A673 (cell line): Measurements from ENCODE around the gene GRIPAP1. TPM values are rescaled to one million over a fixed set of nuclear protein-coding genes. Genes with fewer than 3 reads are reported as not detected.

ENCODE experiments used
- BruUV-seq: library from RNA; stranded (reverse); fragments of 400-500 nt; replicated peaks from 2 replicates; lab custom pipeline; 2021; lab: Mats Ljungman, UMichigan
- CTCF ChIA-PET: fragments of 300-600 bp; sonication (Branson Sonifier 250); formaldehyde crosslinking; loops from one replicate; lab custom pipeline; 2022; ENCODE audit warnings: antibody characterized with exemption; lab: Charles Lee
- POLR2A ChIA-PET: fragments of 300-600 bp; sonication (Branson Sonifier 250); formaldehyde crosslinking; loops from one replicate; lab custom pipeline; 2022; ENCODE audit warnings: antibody characterized with exemption; ENCODE audit not compliant: low non-redundant PET; lab: Charles Lee
- DNase-seq: peaks from one replicate; pipeline ENCODE4 v3.0.0-alpha.2; 2015; ENCODE audit warnings: low spot score
- H3K27ac ChIP-seq: fragments of 200-600 bp; sonication (generic); 2 replicates; pipeline ENCODE4 v1.5.1; 2016; ENCODE audit warnings: mixed run types, low read depth, mild to moderate bottlenecking, mixed read lengths, antibody characterized with exemption, low read length; ENCODE audit not compliant: poor library complexity, severe bottlenecking
- H3K27me3 ChIP-seq: fragments of 200-600 bp; sonication (generic); replicated peaks from 2 replicates; pipeline ENCODE4 v1.6.1; 2017; ENCODE audit warnings: mixed run types, low read depth, mild to moderate bottlenecking, mixed read lengths, antibody characterized with exemption, low read length; ENCODE audit not compliant: insufficient read depth, poor library complexity
- H3K36me3 ChIP-seq: fragments of 200-600 bp; sonication (generic); 2 replicates; pipeline ENCODE4 v1.6.1; 2016; ENCODE audit warnings: mixed run types, mild to moderate bottlenecking, mixed read lengths, antibody characterized with exemption, low read length; ENCODE audit not compliant: insufficient read depth, poor library complexity, severe bottlenecking
- H3K4me1 ChIP-seq: fragments of 200-600 bp; sonication (generic); 2 replicates; pipeline ENCODE4 v1.6.1; 2017; ENCODE audit warnings: mixed run types, mild to moderate bottlenecking, mixed read lengths, antibody characterized with exemption, low read length; ENCODE audit not compliant: insufficient read depth, poor library complexity, severe bottlenecking
- H3K4me3 ChIP-seq: fragments of 200-600 bp; sonication (generic); 2 replicates; pipeline ENCODE4 v1.5.1; 2016; ENCODE audit warnings: low read depth, mixed run types, mild to moderate bottlenecking, mixed read lengths, low read length; ENCODE audit not compliant: poor library complexity, severe bottlenecking
- H3K9me3 ChIP-seq: fragments of 200-600 bp; sonication (generic); 2 replicates; pipeline ENCODE4 v1.6.1; 2016; ENCODE audit warnings: mixed run types, low read depth, mild to moderate bottlenecking, mixed read lengths, antibody characterized with exemption, low read length; ENCODE audit not compliant: poor library complexity, severe bottlenecking
- EZH2 ChIP-seq: fragments of 200-600 bp; sonication (generic); IDR thresholded peaks from 2 replicates; pipeline ENCODE4 v1.6.1; 2017; ENCODE audit warnings: borderline replicate concordance, low read depth, mild to moderate bottlenecking, mixed read lengths, antibody characterized with exemption, low read length; ENCODE audit not compliant: poor library complexity, severe bottlenecking
- intact Hi-C: fragments of 100-400 bp; cut with micrococcal nuclease; formaldehyde crosslinking; loops from one replicate; pipeline ENCODE4 v1.10.0; 2022; ENCODE audit not compliant: unreplicated experiment
- total RNA-seq: library from RNA; stranded (reverse); gene quantifications from 2 replicates; pipeline ENCODE4 v1.2.3, GENCODE V29; 2021
- TF ChIP-seq, protein P1 (sequence below): fragments of 300-800, 200-600 bp; sonication (generic); conservative IDR thresholded peaks from 2 replicates; pipeline ENCODE4 v1.5.1; 2017; ENCODE audit warnings: low read depth, mild to moderate bottlenecking, antibody characterized with exemption, low read length, moderate library complexity, mixed read lengths

Gene GRIPAP1
- total RNA-seq, 1 experiment from 2014 or later, result 64.0 TPM

GRCh38 chrX:48974574-48974973, 27.5 kb downstream of the GRIPAP1 start:
- Histone ChIP-seq H3K4me3 (no peak overlapping the region), H3K27me3 (no peaks in the 10 kb centered on the region), H3K27ac (no peak overlapping the region), H3K9me3 (no peaks in the 10 kb centered on the region), H3K36me3 (peaks cover 7% of the 10 kb centered on the region), H3K4me1 (peaks cover 13% of the 10 kb centered on the region)
- ChIA-PET CTCF (interaction anchor here (0.6 kb wide), 1 partner anchor 20 kb away, joined by 3 read pairs; no protein-coding TSS in a partner anchor), POLR2A (no interaction called here)
- TF ChIP-seq EZH2, result no peak
- TF ChIP-seq, protein P1, sequence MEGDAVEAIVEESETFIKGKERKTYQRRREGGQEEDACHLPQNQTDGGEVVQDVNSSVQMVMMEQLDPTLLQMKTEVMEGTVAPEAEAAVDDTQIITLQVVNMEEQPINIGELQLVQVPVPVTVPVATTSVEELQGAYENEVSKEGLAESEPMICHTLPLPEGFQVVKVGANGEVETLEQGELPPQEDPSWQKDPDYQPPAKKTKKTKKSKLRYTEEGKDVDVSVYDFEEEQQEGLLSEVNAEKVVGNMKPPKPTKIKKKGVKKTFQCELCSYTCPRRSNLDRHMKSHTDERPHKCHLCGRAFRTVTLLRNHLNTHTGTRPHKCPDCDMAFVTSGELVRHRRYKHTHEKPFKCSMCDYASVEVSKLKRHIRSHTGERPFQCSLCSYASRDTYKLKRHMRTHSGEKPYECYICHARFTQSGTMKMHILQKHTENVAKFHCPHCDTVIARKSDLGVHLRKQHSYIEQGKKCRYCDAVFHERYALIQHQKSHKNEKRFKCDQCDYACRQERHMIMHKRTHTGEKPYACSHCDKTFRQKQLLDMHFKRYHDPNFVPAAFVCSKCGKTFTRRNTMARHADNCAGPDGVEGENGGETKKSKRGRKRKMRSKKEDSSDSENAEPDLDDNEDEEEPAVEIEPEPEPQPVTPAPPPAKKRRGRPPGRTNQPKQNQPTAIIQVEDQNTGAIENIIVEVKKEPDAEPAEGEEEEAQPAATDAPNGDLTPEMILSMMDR, result no peak
- DNase-seq, result no peak
- BruUV-seq, result no TSS peak
- intact Hi-C loops, result no loop called here

- peaks cover 7% of the 10 kb centered on the region for H3K36me3 ChIP-seq
- no peak overlapping the region for H3K27ac ChIP-seq
- DNase-seq, result no peak
- ChIA-PET CTCF (no interaction called here), POLR2A (no interaction called here)
- no peaks in the 10 kb centered on the region for H3K9me3 ChIP-seq
- no peak for TF ChIP-seq EZH2
- TF ChIP-seq, protein P1, result no peak
- no peaks in the 10 kb centered on the region for H3K27me3 ChIP-seq
- no peak overlapping the region for H3K4me3 ChIP-seq
- intact Hi-C loops, result no loop called here
- peaks cover 13% of the 10 kb centered on the region for H3K4me1 ChIP-seq
- TSS peak; percentile 67 for BruUV-seq
Observed at GRCh38 chrX:48974033-48974432, 28.0 kb downstream of the GRIPAP1 start.

- no peaks in the 10 kb centered on the region for H3K9me3 ChIP-seq
- H3K4me1 ChIP-seq, result peaks cover 13% of the 10 kb centered on the region
- POLR2A ChIA-PET, result interaction anchor here (0.6 kb wide), 1 partner anchor 12 kb away, joined by 3 read pairs; no protein-coding TSS in a partner anchor
- peak; percentile 68 for DNase-seq
- peak overlapping the region; percentile 45 for H3K4me3 ChIP-seq
- CTCF ChIA-PET, result interaction anchor here (0.8 kb wide), 1 partner anchor 14 kb away, joined by 4 read pairs; no protein-coding TSS in a partner anchor
- no peak for TF ChIP-seq EZH2
- TF ChIP-seq, protein P1, result peak; percentile 71
- BruUV-seq, result no TSS peak
- peak overlapping the region; percentile 50 for H3K27ac ChIP-seq
- H3K36me3 ChIP-seq, result no peaks in the 10 kb centered on the region
- no peaks in the 10 kb centered on the region for H3K27me3 ChIP-seq
- intact Hi-C loops, result no loop called here
Observed at GRCh38 chrX:48972220-48973164, 29.6 kb downstream of the GRIPAP1 start.
